BJ (cell line): ENCODE data around the gene DPY30. TPM values are rescaled to one million over a fixed set of nuclear protein-coding genes. Genes with fewer than 3 reads are reported as not detected.

Experiments
- CTCF ChIA-PET: fragments of 350-600 bp; formaldehyde crosslinking; extraction: SDS; loops from one replicate; lab custom pipeline; 2021; ENCODE audit warnings: antibody characterized with exemption, inconsistent platforms; lab: Yijun Ruan, JAX
- POLR2A ChIA-PET: fragments of 300-600 bp; sonication (Branson Sonifier 250); formaldehyde crosslinking; extraction: SDS; loops from one replicate; lab custom pipeline; 2021; ENCODE audit warnings: antibody characterized with exemption; lab: Charles Lee
- DNase-seq: peaks from one replicate; pipeline ENCODE4 v3.0.0-alpha.2; 2011; ENCODE audit warnings: low read depth
- H3K27me3 ChIP-seq: 2 replicates; pipeline ENCODE4 v1.6.0; 2011; ENCODE audit warnings: low read length; ENCODE audit not compliant: control insufficient read depth, insufficient read depth
- H3K36me3 ChIP-seq: 2 replicates; pipeline ENCODE4 v1.5.1; 2011; ENCODE audit warnings: low read length; ENCODE audit not compliant: control insufficient read depth, insufficient read depth
- H3K4me3 ChIP-seq: 2 replicates; pipeline ENCODE4 v1.5.1; 2011; ENCODE audit warnings: low read depth, mild to moderate bottlenecking, control low read depth, low read length
- CTCF ChIP-seq: IDR thresholded peaks from 2 replicates; pipeline ENCODE4 v1.5.1; 2011; ENCODE audit warnings: low read depth, mild to moderate bottlenecking, control low read depth, inconsistent platforms, low read length, moderate library complexity; ENCODE audit not compliant: insufficient read depth
- polyA plus RNA-seq: library from polyadenylated mRNA; depleted of rRNA; stranded (reverse); fragments of >200 nt; gene quantifications from 2 replicates; pipeline ENCODE4 v1.2.3, GENCODE V29; 2011

Gene DPY30
- polyA plus RNA-seq, 1 experiment = 35.3 TPM

DNA sequence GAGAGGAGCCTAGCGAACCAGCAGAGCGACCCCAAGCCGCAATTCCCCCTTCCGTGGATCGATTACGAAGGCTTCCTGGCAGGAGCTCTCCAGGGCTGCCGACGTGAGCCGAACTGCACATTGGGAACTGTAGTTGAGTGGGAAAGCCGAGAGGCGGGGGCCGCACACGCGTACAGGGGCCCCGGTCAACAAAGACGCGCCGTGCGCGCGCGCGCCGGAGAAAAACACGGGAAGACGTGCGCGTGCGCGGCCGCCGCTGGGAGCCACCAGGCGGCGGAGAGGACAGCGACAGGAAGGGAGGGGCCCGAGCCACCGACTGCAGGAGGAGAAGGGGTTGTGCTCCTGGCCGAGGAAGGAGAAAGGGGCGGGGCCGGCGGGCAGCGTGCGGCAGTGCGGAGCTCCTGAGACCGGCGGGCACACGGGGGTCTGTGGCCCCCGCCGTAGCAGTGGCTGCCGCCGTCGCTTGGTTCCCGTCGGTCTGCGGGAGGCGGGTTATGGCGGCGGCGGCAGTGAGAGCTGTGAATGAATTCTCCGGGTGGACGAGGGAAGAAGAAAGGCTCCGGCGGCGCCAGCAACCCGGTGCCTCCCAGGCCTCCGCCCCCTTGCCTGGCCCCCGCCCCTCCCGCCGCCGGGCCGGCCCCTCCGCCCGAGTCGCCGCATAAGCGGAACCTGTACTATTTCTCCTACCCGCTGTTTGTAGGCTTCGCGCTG lies 23.9 kb upstream of the DPY30 start, which contains the start of gene SPAST:
Gene SPAST, plus strand, starts transcription at position 247 of the 711 bp plus-strand sequence. Its CDS starts 276 bp downstream, at position 523.
- peak within 1 kb of the TSS; percentile 82 for H3K4me3 ChIP-seq
- no peaks in the 10 kb centered on the region for H3K27me3 ChIP-seq
- no peaks in the 10 kb centered on the region for H3K36me3 ChIP-seq
- peak; percentile 62 for TF ChIP-seq CTCF
- ChIA-PET POLR2A (interaction anchor here (1.0 kb wide), 1 partner anchor 1917 kb away, joined by 3 read pairs; the partner anchor contains the start of gene YPEL5), CTCF (interaction anchor here (1.1 to 1.5 kb wide), 3 partner anchors 9 to 23 kb away, joined by 3 to 4 read pairs (median 3); partner anchors contain the start of gene DPY30)
- DNase-seq = peak; percentile 87

DNA sequence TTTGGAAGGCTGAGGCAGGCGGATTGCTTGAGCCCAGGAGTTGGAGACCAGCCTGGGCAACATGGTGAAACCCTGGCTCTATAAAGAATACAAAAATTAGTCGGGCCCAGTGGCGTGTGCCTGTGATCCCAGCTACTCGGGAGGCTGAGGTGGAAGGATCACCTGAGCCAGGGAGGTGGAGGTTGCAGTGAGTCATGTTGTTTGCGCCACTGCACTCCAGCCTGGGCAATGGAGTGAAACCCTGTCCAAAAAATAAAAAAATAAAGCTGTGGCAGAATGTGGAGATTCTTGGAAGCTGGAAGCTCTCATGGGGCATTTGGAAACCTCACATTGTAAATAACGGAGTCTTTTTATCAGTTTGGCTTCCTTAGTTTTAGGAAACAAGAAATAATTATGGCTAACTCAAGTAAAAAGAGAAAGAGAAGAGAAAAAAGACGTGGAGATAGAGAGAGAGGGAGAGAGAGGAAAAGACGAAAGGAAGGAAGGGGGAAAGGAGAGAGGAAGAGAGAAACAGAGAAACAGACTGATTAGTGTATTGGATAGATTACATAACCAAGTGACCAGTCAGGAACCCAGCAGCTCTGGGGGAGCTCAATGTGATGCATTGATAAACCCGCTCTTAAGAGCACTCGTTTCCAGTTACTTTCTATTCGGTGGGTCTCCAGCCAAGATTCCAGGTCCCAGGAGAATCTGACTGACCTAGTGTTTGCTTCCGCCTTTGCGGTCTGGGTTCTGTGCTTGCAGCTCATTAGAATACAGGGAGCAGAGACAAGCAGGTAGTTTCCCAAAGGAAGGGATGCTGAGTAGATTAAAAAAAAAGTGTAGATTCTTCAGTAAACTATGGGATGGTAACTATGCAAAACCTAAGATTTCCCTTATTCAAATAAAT lies 22.6 kb upstream of the DPY30 start:
- CTCF ChIA-PET = interaction anchor here (1.0 to 1.2 kb wide), 2 partner anchors 22 to 25 kb away, joined by 3 read pairs; partner anchors contain the start of gene DPY30
- Histone ChIP-seq H3K36me3 (no peaks in the 10 kb centered on the region), H3K27me3 (no peaks in the 10 kb centered on the region), H3K4me3 (peak overlapping the region; percentile 82)
- POLR2A ChIA-PET = interaction anchor here (0.6 kb wide), 1 partner anchor 10 kb away, joined by 8 read pairs; no protein-coding TSS in a partner anchor
- TF ChIP-seq CTCF = no peak
- DNase-seq = no peak

- ChIA-PET POLR2A (no interaction called here), CTCF (interaction anchor here (1.0 kb wide), 1 partner anchor 24 kb away, joined by 3 read pairs; no protein-coding TSS in a partner anchor)
Observed at GRCh38 chr2:32061430-32061829, 21.8 kb upstream of the DPY30 start.

DNA sequence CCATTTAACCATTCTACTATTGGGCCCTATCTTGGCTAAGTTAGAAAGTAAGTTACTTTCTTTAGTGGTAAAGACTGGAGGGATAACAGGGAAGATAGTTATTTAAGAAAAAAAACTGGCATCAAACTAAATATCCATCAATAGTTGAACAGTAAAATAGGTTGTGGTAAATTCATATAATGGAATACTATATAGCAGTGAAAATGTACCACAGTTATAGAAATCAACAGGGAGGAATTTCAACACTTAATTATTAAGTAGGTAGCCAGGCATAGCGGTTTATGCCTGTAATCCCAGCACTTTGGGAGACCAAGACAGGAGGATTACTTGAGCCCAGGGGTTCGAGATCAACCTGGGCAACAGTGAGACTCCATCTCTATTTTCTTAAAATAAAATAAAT lies 20.7 kb upstream of the DPY30 start:
- TF ChIP-seq CTCF = no peak
- Histone ChIP-seq H3K4me3 (no peak overlapping the region), H3K27me3 (no peaks in the 10 kb centered on the region), H3K36me3 (no peaks in the 10 kb centered on the region)
- ChIA-PET POLR2A (no interaction called here), CTCF (interaction anchor here (0.6 to 0.7 kb wide), 3 partner anchors 38 to 1090 kb away, joined by 3 to 4 read pairs (median 3); no protein-coding TSS in a partner anchor)
- no peak for DNase-seq

More at GRCh38 chr2:32061430-32061829, 21.8 kb upstream of the DPY30 start:
- TF ChIP-seq CTCF = no peak
- DNase-seq = no peak
- Histone ChIP-seq H3K36me3 (no peaks in the 10 kb centered on the region), H3K4me3 (no peak overlapping the region), H3K27me3 (no peaks in the 10 kb centered on the region)
